WTC11 (cell line): Measurements from ENCODE around the gene HIVEP2. TPM values are rescaled to one million over a fixed set of nuclear protein-coding genes. Genes with fewer than 3 reads are reported as not detected.

Experiments
- ATAC-seq: fragments of 200-7000 bp; cut with Tn5 transposase; 2 replicates; pipeline ENCODE4 v1.10.0; 2021; ENCODE audit warnings: mild to moderate bottlenecking, moderate library complexity
- CTCF ChIA-PET: fragments of 300-600 bp; sonication (Branson Sonifier 250); formaldehyde crosslinking; loops from one replicate; lab custom pipeline; 2021; ENCODE audit warnings: antibody characterized with exemption; lab: Charles Lee
- POLR2A ChIA-PET: fragments of 350-600 bp; sonication (Branson Sonifier 250); formaldehyde crosslinking; loops from one replicate; lab custom pipeline; 2021; ENCODE audit warnings: antibody characterized with exemption; lab: Charles Lee
- DNase-seq: peaks from one replicate; pipeline ENCODE4 v3.0.0; 2021; ENCODE audit warnings: low spot score
- H3K27ac Mint-ChIP-seq: 2 replicates; pipeline ENCODE4 v1.8.0; 2021; ENCODE audit warnings: mixed read lengths
- H3K27me3 Mint-ChIP-seq: 2 replicates; pipeline ENCODE4 v1.8.0; 2021; ENCODE audit warnings: low read depth, mild to moderate bottlenecking, moderate library complexity, mixed read lengths
- H3K36me3 Mint-ChIP-seq: 2 replicates; pipeline ENCODE4 v1.8.0; 2021; ENCODE audit warnings: mixed read lengths
- H3K4me1 Mint-ChIP-seq: 2 replicates; pipeline ENCODE4 v1.8.0; 2022; ENCODE audit warnings: mixed read lengths
- H3K4me3 Mint-ChIP-seq: 2 replicates; pipeline ENCODE4 v1.8.0; 2021; ENCODE audit warnings: mild to moderate bottlenecking, moderate library complexity, mixed read lengths
- H3K9me3 Mint-ChIP-seq: 2 replicates; pipeline ENCODE4 v1.8.0; 2021; ENCODE audit warnings: mixed read lengths
- ATF6 ChIP-seq: sonication (generic); formaldehyde crosslinking; IDR thresholded peaks from 2 replicates; pipeline ENCODE4 v1.8.1; 2023; ENCODE audit warnings: mild to moderate bottlenecking, missing genetic modification reagents
- CDX4 ChIP-seq: fragments of 250-450 bp; sonication (Bioruptor Pico); IDR thresholded peaks from 2 replicates; pipeline ENCODE4 v1.9.0; 2021; ENCODE audit warnings: moderate library complexity, mild to moderate bottlenecking, inconsistent platforms, borderline replicate concordance
- E2F1 ChIP-seq: sonication (generic); formaldehyde crosslinking; IDR thresholded peaks from 2 replicates; pipeline ENCODE4 v1.8.0; 2022; ENCODE audit warnings: mild to moderate bottlenecking, missing genetic modification reagents
- FOXP4 ChIP-seq: sonication (generic); formaldehyde crosslinking; IDR thresholded peaks from 2 replicates; pipeline ENCODE4 v1.8.0; 2022; ENCODE audit warnings: mild to moderate bottlenecking, missing genetic modification reagents
- NR2C2 ChIP-seq: sonication (generic); formaldehyde crosslinking; IDR thresholded peaks from 2 replicates; pipeline ENCODE4 v1.8.0; 2022; ENCODE audit warnings: mild to moderate bottlenecking, missing genetic modification reagents
- PRRX2 ChIP-seq: fragments of 250-450 bp; sonication (Bioruptor Pico); IDR thresholded peaks from 2 replicates; pipeline ENCODE4 v1.8.0; 2021; ENCODE audit warnings: mild to moderate bottlenecking
- TP53 ChIP-seq: sonication (generic); formaldehyde crosslinking; IDR thresholded peaks from 2 replicates; pipeline ENCODE4 v1.8.1; 2023; ENCODE audit warnings: mild to moderate bottlenecking, missing genetic modification reagents
- ZNF263 ChIP-seq: sonication (generic); formaldehyde crosslinking; IDR thresholded peaks from 2 replicates; pipeline ENCODE4 v1.8.1; 2022; ENCODE audit warnings: low read depth, mild to moderate bottlenecking, moderate library complexity, missing genetic modification reagents
- ZSCAN18 ChIP-seq: fragments of 250-450 bp; sonication (Bioruptor Pico); IDR thresholded peaks from 2 replicates; pipeline ENCODE4 v2.1.2; 2022; ENCODE audit warnings: mild to moderate bottlenecking, moderate library complexity
- total RNA-seq: library from RNA; stranded (reverse); gene quantifications from 3 replicates; pipeline ENCODE4 v1.2.3, GENCODE V29; 2021
- TF ChIP-seq, protein P1 (sequence below): sonication (generic); formaldehyde crosslinking; IDR thresholded peaks from 2 replicates; pipeline ENCODE4 v1.8.1; 2022; ENCODE audit warnings: low read depth, missing genetic modification reagents, borderline replicate concordance
- TF ChIP-seq, protein P2 (sequence below): fragments of 250-450 bp; sonication (Bioruptor Pico); IDR thresholded peaks from 2 replicates; pipeline ENCODE4 v1.9.0; 2021; ENCODE audit warnings: mild to moderate bottlenecking, borderline replicate concordance
- TF ChIP-seq, protein P3 (sequence below): sonication (generic); formaldehyde crosslinking; conservative IDR thresholded peaks from 2 replicates; pipeline ENCODE4 v1.8.1; 2023; ENCODE audit warnings: mild to moderate bottlenecking, low read depth, missing genetic modification reagents, moderate library complexity

The HIVEP2 gene
- total RNA-seq, 1 experiment from 2014 or later: 11.5 TPM

DNA sequence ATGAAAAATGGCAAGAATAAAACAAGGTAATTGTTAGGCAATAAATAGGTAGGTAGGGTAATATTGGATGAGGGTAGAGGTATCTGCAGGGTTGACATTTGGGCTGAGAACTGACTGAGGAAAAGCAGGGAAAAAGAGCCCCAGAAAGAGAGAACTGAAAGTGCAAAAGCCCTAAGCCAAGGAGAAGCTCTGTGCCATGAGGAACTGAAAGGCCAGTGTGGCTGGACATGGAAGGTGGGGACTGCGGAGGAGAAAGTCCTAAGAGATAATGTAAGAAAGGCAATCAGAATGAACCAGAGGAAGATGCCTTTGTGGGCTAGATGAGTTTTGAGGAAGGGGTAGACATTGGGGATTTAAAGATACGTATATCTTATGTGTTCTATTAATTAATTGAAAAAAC lies 9.9 kb upstream of the HIVEP2 start:
- Mint-ChIP-seq H3K4me3 (no peak overlapping the region), H3K9me3 (no peaks in the 10 kb centered on the region), H3K36me3 (no peaks in the 10 kb centered on the region), H3K27ac (no peak overlapping the region), H3K27me3 (no peaks in the 10 kb centered on the region), H3K4me1 (0 out of 2 replicates have a peak, but pooled peaks cover 3% of the 10 kb centered on the region)
- no peak for ATAC-seq
- DNase-seq: no peak
- TF ChIP-seq ZSCAN18 (CRISPR knock-in tag) (no peak), CDX4 (CRISPR knock-in tag) (no peak), TP53 (CRISPR knock-in tag) (no peak), ATF6 (CRISPR knock-in tag) (no peak), ZNF263 (no peak)
- TF ChIP-seq, all 79 proteins: peak for 0
- ChIA-PET CTCF (no interaction called here), POLR2A (no interaction called here)

DNA sequence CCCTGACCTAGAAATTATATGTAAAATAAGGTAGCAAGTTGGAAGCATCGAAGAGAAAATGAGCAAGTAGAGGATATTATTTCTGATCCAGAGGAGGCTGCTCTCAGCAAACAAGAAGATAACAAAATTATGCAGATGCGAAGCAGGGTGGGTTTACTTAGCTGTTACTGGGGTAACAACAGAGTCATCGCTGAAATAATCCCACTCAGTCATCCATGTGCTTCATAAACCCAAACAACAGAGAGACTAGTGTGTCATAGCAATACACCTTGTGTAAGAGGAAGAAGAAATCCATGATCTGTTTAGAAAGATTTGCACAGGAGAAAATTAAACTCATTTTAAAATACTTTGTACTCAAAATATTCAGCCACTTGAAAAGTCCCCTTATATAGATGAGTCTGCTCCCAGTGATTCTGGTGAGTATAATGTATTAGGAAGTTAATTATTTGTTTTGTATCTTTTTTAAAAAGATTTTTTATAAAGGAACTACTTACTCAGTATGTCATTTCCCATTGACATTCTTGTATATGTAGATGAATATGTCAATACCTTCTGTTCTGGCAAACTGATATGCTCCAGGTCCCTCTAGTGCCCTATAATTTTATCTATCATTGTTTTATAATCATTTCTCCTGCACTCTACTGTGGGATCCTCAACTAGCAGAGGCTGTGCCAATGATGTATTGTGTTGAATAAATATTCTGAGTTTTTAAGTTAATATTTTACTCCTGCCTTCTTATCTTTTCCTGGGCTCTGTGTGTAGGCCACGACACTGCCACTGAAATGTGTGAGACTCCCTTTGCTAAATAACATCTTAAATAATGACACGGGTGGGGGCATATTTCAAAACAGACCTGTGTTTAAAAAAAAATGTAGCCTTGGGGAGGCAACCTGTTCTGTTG lies 8.6 kb upstream of the HIVEP2 start:
- ATAC-seq (no peak), DNase-seq (no peak)
- Mint-ChIP-seq H3K4me1 (peaks cover 9% of the 10 kb centered on the region), H3K27me3 (0 out of 2 replicates have a peak, but pooled peaks cover under 1% of the 10 kb centered on the region), H3K4me3 (no peak overlapping the region), H3K36me3 (no peaks in the 10 kb centered on the region), H3K9me3 (no peaks in the 10 kb centered on the region), H3K27ac (no peak overlapping the region)
- ChIA-PET POLR2A (no interaction called here), CTCF (interaction anchor here (1.0 kb wide), 2 partner anchors 384 to 479 kb away, joined by 3 to 4 read pairs; no protein-coding TSS in a partner anchor)
- TF ChIP-seq, protein P1, sequence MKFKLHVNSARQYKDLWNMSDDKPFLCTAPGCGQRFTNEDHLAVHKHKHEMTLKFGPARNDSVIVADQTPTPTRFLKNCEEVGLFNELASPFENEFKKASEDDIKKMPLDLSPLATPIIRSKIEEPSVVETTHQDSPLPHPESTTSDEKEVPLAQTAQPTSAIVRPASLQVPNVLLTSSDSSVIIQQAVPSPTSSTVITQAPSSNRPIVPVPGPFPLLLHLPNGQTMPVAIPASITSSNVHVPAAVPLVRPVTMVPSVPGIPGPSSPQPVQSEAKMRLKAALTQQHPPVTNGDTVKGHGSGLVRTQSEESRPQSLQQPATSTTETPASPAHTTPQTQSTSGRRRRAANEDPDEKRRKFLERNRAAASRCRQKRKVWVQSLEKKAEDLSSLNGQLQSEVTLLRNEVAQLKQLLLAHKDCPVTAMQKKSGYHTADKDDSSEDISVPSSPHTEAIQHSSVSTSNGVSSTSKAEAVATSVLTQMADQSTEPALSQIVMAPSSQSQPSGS (CRISPR knock-in tag): no peak
- TF ChIP-seq, protein P2, sequence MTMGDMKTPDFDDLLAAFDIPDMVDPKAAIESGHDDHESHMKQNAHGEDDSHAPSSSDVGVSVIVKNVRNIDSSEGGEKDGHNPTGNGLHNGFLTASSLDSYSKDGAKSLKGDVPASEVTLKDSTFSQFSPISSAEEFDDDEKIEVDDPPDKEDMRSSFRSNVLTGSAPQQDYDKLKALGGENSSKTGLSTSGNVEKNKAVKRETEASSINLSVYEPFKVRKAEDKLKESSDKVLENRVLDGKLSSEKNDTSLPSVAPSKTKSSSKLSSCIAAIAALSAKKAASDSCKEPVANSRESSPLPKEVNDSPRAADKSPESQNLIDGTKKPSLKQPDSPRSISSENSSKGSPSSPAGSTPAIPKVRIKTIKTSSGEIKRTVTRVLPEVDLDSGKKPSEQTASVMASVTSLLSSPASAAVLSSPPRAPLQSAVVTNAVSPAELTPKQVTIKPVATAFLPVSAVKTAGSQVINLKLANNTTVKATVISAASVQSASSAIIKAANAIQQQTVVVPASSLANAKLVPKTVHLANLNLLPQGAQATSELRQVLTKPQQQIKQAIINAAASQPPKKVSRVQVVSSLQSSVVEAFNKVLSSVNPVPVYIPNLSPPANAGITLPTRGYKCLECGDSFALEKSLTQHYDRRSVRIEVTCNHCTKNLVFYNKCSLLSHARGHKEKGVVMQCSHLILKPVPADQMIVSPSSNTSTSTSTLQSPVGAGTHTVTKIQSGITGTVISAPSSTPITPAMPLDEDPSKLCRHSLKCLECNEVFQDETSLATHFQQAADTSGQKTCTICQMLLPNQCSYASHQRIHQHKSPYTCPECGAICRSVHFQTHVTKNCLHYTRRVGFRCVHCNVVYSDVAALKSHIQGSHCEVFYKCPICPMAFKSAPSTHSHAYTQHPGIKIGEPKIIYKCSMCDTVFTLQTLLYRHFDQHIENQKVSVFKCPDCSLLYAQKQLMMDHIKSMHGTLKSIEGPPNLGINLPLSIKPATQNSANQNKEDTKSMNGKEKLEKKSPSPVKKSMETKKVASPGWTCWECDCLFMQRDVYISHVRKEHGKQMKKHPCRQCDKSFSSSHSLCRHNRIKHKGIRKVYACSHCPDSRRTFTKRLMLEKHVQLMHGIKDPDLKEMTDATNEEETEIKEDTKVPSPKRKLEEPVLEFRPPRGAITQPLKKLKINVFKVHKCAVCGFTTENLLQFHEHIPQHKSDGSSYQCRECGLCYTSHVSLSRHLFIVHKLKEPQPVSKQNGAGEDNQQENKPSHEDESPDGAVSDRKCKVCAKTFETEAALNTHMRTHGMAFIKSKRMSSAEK (CRISPR knock-in tag): no peak
- TF ChIP-seq E2F1 (CRISPR knock-in tag) (no peak), PRRX2 (CRISPR knock-in tag) (no peak), FOXP4 (CRISPR knock-in tag) (no peak), NR2C2 (CRISPR knock-in tag) (no peak)
- TF ChIP-seq, protein P3, sequence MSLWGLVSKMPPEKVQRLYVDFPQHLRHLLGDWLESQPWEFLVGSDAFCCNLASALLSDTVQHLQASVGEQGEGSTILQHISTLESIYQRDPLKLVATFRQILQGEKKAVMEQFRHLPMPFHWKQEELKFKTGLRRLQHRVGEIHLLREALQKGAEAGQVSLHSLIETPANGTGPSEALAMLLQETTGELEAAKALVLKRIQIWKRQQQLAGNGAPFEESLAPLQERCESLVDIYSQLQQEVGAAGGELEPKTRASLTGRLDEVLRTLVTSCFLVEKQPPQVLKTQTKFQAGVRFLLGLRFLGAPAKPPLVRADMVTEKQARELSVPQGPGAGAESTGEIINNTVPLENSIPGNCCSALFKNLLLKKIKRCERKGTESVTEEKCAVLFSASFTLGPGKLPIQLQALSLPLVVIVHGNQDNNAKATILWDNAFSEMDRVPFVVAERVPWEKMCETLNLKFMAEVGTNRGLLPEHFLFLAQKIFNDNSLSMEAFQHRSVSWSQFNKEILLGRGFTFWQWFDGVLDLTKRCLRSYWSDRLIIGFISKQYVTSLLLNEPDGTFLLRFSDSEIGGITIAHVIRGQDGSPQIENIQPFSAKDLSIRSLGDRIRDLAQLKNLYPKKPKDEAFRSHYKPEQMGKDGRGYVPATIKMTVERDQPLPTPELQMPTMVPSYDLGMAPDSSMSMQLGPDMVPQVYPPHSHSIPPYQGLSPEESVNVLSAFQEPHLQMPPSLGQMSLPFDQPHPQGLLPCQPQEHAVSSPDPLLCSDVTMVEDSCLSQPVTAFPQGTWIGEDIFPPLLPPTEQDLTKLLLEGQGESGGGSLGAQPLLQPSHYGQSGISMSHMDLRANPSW (CRISPR knock-in tag): no peak
